Transverse colon (tissue), 4 donors: ENCODE results near the gene PTPN3.

Experiments
- POLR2A ChIP-seq: fragments of 450-650 bp; IDR thresholded peaks from one replicate; pipeline ENCODE4 v1.6.1; 2016; ENCODE audit warnings: antibody characterized with exemption, mild to moderate bottlenecking, moderate library complexity
- POLR2AphosphoS5 ChIP-seq, 3 donors: sonication (generic); formaldehyde crosslinking; IDR thresholded peaks; one replicate each; pipeline ENCODE4 v1.6.1; 2016; ENCODE audit warnings: antibody characterized with exemption in 3 of 3
- TF ChIP-seq, protein P1 (sequence below), 5 experiments: fragments of 200-600 bp in 3 of 5; fragments of 450-650 bp in 2 of 5; sonication (generic) in 3 of 5; IDR thresholded peaks; 1 replicate in 2 of 5; 2 replicates in 3 of 5; pipeline ENCODE4 v1.5.1; 2016 to 2017; ENCODE audit warnings: antibody characterized with exemption in 5 of 5, inconsistent platforms in 3 of 5, mild to moderate bottlenecking in 2 of 5, moderate library complexity in 1 of 5

DNA sequence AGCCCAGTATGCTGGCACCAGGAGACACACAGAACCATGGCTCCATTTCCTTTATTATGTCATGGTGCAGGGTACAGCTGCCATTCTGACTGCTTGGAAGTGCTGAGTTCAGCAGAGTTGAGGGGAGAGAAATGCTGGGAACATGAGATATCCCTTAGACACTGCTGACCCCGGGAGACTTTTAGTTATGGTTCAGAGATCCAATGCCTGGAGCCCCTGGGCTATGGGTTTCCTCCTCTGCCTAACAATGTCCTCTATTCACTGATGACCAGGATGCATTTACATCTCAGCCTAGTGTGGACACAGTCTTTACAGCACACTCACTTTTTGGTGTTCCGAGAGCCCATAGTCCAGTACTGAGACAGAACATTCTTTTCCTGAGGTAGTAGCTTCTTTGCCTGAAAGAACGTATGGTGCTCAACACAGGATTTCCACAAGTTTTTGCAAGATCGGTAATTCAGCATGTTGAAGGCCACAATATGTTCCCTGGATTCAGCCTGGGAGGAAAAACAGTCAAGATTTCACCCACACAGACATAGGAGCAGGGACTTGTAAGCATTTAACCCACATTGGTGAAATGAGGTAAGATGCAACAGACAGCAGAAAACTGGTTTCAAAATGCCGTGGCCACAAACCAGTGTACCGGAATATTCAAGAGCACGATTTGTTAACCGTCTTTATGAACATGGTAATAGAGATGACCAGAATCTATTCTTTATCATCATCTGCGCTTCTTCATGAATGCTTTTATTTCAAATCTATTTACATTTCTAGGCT, 71.3 kb downstream of the PTPN3 start:
- TF ChIP-seq POLR2A (no peak), POLR2AphosphoS5 (IDR thresholded peaks at IDR 0.05) (no peak)
- TF ChIP-seq, protein P1, sequence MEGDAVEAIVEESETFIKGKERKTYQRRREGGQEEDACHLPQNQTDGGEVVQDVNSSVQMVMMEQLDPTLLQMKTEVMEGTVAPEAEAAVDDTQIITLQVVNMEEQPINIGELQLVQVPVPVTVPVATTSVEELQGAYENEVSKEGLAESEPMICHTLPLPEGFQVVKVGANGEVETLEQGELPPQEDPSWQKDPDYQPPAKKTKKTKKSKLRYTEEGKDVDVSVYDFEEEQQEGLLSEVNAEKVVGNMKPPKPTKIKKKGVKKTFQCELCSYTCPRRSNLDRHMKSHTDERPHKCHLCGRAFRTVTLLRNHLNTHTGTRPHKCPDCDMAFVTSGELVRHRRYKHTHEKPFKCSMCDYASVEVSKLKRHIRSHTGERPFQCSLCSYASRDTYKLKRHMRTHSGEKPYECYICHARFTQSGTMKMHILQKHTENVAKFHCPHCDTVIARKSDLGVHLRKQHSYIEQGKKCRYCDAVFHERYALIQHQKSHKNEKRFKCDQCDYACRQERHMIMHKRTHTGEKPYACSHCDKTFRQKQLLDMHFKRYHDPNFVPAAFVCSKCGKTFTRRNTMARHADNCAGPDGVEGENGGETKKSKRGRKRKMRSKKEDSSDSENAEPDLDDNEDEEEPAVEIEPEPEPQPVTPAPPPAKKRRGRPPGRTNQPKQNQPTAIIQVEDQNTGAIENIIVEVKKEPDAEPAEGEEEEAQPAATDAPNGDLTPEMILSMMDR (IDR thresholded peaks at IDR 0.05), result no peak
